ENCODE results near the gene TF.
A peak's percentile ranks its signal among the peaks of the same experiment; 100 is the strongest.
"Not testable (repeated sequence)": the region's sequence is repeated elsewhere in the genome, so short reads cannot be mapped to it uniquely, and the experiment has no call there.

TF gene

GRCh38 chr3:133745981-133746711, at the start of gene TF:
TF (plus strand) TSS chr3:133746393; CDS start chr3:133746441, 48 bp downstream.
- DNase-seq: no peak

GRCh38 chr3:133697960-133698359, 48.2 kb upstream of the TF start:
- DNase-seq: no peak

GRCh38 chr3:133699467-133699866, 46.7 kb upstream of the TF start:
- no peak for DNase-seq

GRCh38 chr3:133699903-133700302, 46.3 kb upstream of the TF start:
- DNase-seq: no peak

- DNase-seq: no peak
Observed at GRCh38 chr3:133700351-133700750, 45.8 kb upstream of the TF start.

- DNase-seq: no peak
Observed at GRCh38 chr3:133701435-133702358, 44.5 kb upstream of the TF start.

GRCh38 chr3:133703915-133704314, 42.3 kb upstream of the TF start:
- DNase-seq: no peak

GRCh38 chr3:133706033-133706432, 40.2 kb upstream of the TF start:
- no peak for DNase-seq

GRCh38 chr3:133709139-133709750, 36.9 kb upstream of the TF start:
- no peak for DNase-seq

- DNase-seq: no peak
Observed at GRCh38 chr3:133711013-133711412, 35.2 kb upstream of the TF start.

GRCh38 chr3:133712017-133712416, 34.2 kb upstream of the TF start:
- no peak for DNase-seq

GRCh38 chr3:133713347-133713746, 32.8 kb upstream of the TF start:
- DNase-seq: no peak

GRCh38 chr3:133717424-133717823, 28.8 kb upstream of the TF start:
- no peak for DNase-seq

- DNase-seq: no peak
Observed at GRCh38 chr3:133722935-133723334, 23.3 kb upstream of the TF start.

- DNase-seq: no peak
Observed at GRCh38 chr3:133730993-133731392, 15.2 kb upstream of the TF start.

GRCh38 chr3:133732231-133732630, 14.0 kb upstream of the TF start:
- not testable (repeated sequence) for DNase-seq

- DNase-seq: no peak
Observed at GRCh38 chr3:133733226-133733625, 13.0 kb upstream of the TF start.

- no peak for DNase-seq
Observed at GRCh38 chr3:133734305-133734704, 11.9 kb upstream of the TF start.

- peak; percentile 43 for DNase-seq
Observed at GRCh38 chr3:133742351-133743091, 3.7 kb upstream of the TF start.

GRCh38 chr3:133744241-133744640, 2.0 kb upstream of the TF start:
- DNase-seq: no peak

GRCh38 chr3:133745108-133745507, 1.1 kb upstream of the TF start:
- no peak for DNase-seq

GRCh38 chr3:133746712-133747066, 496 bp downstream of the TF start:
- no peak for DNase-seq

- DNase-seq: no peak
Observed at GRCh38 chr3:133747373-133747772, 1.2 kb downstream of the TF start.
